H1 (cell line): Measurements from ENCODE around the gene KLF2. TPM values are rescaled to one million over a fixed set of nuclear protein-coding genes. Genes with fewer than 3 reads are reported as not detected.

Experiments
- CTCF ChIA-PET: fragments of 300-600 bp; sonication (Branson Sonifier 250); formaldehyde crosslinking; loops from one replicate; lab custom pipeline; 2021; ENCODE audit not compliant: partially characterized antibody; lab: Charles Lee
- POLR2A ChIA-PET: fragments of 300-600 bp; sonication (Branson Sonifier 250); formaldehyde crosslinking; loops from one replicate; lab custom pipeline; 2021; ENCODE audit warnings: inconsistent platforms; ENCODE audit not compliant: partially characterized antibody; lab: Charles Lee
- DNase-seq, 2 experiments: peaks; one replicate each; pipeline versions ENCODE4 v3.0.0 to v3.0.0-alpha.2; 2010 to 2022; ENCODE audit warnings: low spot score in 2 of 2, low read depth in 1 of 2, mixed read lengths in 1 of 2
- FAIRE-seq: peaks from 2 replicates; lab custom pipeline; 2011; peaks lifted over from hg19 to GRCh38; lab: Jason Lieb, UNC
- H2AFZ ChIP-seq: 2 replicates; pipeline ENCODE4 v1.8.1; 2012; ENCODE audit warnings: low read length, inconsistent platforms
- H2AK5ac ChIP-seq: 2 replicates; pipeline ENCODE4 v1.6.1; 2013; ENCODE audit warnings: low read depth, low read length
- H2BK120ac ChIP-seq: replicated peaks from 2 replicates; pipeline ENCODE3; 2013; ENCODE audit warnings: low read depth, low read length, inconsistent platforms
- H2BK12ac ChIP-seq: 2 replicates; pipeline ENCODE4 v1.6.1; 2013; ENCODE audit warnings: low read depth, low read length
- H2BK15ac ChIP-seq: 2 replicates; pipeline ENCODE4 v1.6.1; 2013; ENCODE audit warnings: low read length
- H2BK20ac ChIP-seq: 2 replicates; pipeline ENCODE4 v1.6.1; 2013; ENCODE audit warnings: low read length
- H2BK5ac ChIP-seq: 2 replicates; pipeline ENCODE4 v1.6.1; 2013; ENCODE audit warnings: low read depth, low read length
- H3K14ac ChIP-seq: 2 replicates; pipeline ENCODE4 v1.6.1; 2013; ENCODE audit warnings: inconsistent platforms; ENCODE audit not compliant: insufficient read length
- H3K18ac ChIP-seq: 2 replicates; pipeline ENCODE4 v1.6.1; 2013; ENCODE audit warnings: low read length; ENCODE audit errors: extremely low read depth
- H3K23ac ChIP-seq: 2 replicates; pipeline ENCODE4 v1.6.1; 2013; ENCODE audit warnings: inconsistent platforms; ENCODE audit not compliant: insufficient read length
- H3K23me2 ChIP-seq: 2 replicates; pipeline ENCODE4 v1.6.1; 2013; ENCODE audit warnings: low read depth, low read length
- H3K27ac ChIP-seq: 2 replicates; pipeline ENCODE4 v1.6.1; 2011; ENCODE audit warnings: low read depth, low read length, inconsistent platforms
- H3K27me3 ChIP-seq, 4 experiments: replicated peaks in 1 of 4; 1 replicate in 1 of 4; 2 replicates in 3 of 4; pipeline versions ENCODE4 v1.6.1 to v1.8.1; 2011 to 2013; ENCODE audit warnings: low read length in 3 of 4, mild to moderate bottlenecking in 3 of 4, inconsistent platforms in 2 of 4, mixed read lengths in 2 of 4, moderate library complexity in 1 of 4; ENCODE audit not compliant: control insufficient read depth in 3 of 4, insufficient read depth in 3 of 4; ENCODE audit errors: extremely low read depth in 1 of 4
- H3K36me3 ChIP-seq, 4 experiments: 2 replicates each; pipeline versions ENCODE4 v1.6.1 to v1.8.1; 2011 to 2013; ENCODE audit warnings: mild to moderate bottlenecking in 4 of 4, low read length in 3 of 4, moderate library complexity in 2 of 4, control low read depth in 1 of 4, inconsistent platforms in 1 of 4; ENCODE audit not compliant: insufficient read depth in 4 of 4, control insufficient read depth in 2 of 4
- H3K4ac ChIP-seq: replicated peaks from 2 replicates; pipeline ENCODE3; 2013; ENCODE audit warnings: low read length, low read depth, mixed read lengths, inconsistent platforms; ENCODE audit not compliant: insufficient read length
- H3K4me1 ChIP-seq, 4 experiments: replicated peaks in 1 of 4; 1 replicate in 1 of 4; 2 replicates in 3 of 4; pipeline versions ENCODE4 v1.6.1 to v1.8.1; 2011 to 2013; ENCODE audit warnings: low read length in 3 of 4, inconsistent platforms in 2 of 4, mixed read lengths in 1 of 4; ENCODE audit not compliant: insufficient read depth in 4 of 4, control insufficient read depth in 3 of 4
- H3K4me2 ChIP-seq, 2 experiments: 2 replicates each; pipeline versions ENCODE4 v1.6.1 to v1.8.1; 2011 to 2013; ENCODE audit warnings: low read depth in 2 of 2, low read length in 2 of 2, control low read depth in 1 of 2, inconsistent platforms in 1 of 2, mild to moderate bottlenecking in 1 of 2; ENCODE audit not compliant: insufficient read depth in 1 of 2
- H3K4me3 ChIP-seq, 4 experiments: fragments of 200-600, 300-600 bp in 1 of 4; sonication (generic), shearing (Covaris generic), sonication (Bioruptor Twin) in 1 of 4; 2 replicates each; pipeline versions ENCODE4 v1.5.1 to v1.8.1; 2011 to 2016; ENCODE audit warnings: low read length in 4 of 4, low read depth in 3 of 4, control low read depth in 2 of 4, inconsistent platforms in 2 of 4, mild to moderate bottlenecking in 2 of 4, mixed read lengths in 1 of 4, moderate library complexity in 1 of 4; ENCODE audit not compliant: insufficient read depth in 2 of 4; ENCODE audit errors: extremely low read depth in 1 of 4
- H3K56ac ChIP-seq: replicated peaks from 2 replicates; pipeline ENCODE3; 2013; ENCODE audit warnings: low read depth, mild to moderate bottlenecking, mixed read lengths, low read length, inconsistent platforms; ENCODE audit not compliant: insufficient read length
- H3K79me1 ChIP-seq: 2 replicates; pipeline ENCODE4 v1.6.1; 2013; ENCODE audit warnings: low read depth, low read length, control low read depth
- H3K79me2 ChIP-seq, 2 experiments: 2 replicates each; pipeline versions ENCODE4 v1.6.1 to v1.8.1; 2012 to 2013; ENCODE audit warnings: low read length in 2 of 2, mild to moderate bottlenecking in 2 of 2, inconsistent platforms in 1 of 2; ENCODE audit not compliant: insufficient read depth in 2 of 2, control insufficient read depth in 1 of 2
- H3K9ac ChIP-seq, 4 experiments: replicated peaks in 1 of 4; 1 replicate in 1 of 4; 2 replicates in 3 of 4; pipeline versions ENCODE4 v1.6.1 to v1.8.1; 2011 to 2013; ENCODE audit warnings: low read depth in 3 of 4, low read length in 3 of 4, control low read depth in 2 of 4, mild to moderate bottlenecking in 2 of 4, moderate library complexity in 2 of 4, inconsistent platforms in 1 of 4; ENCODE audit errors: extremely low read depth in 1 of 4
- H3K9me3 ChIP-seq, 2 experiments: 2 replicates each; pipeline versions ENCODE4 v1.6.1 to v1.8.1; 2012 to 2013; ENCODE audit warnings: mild to moderate bottlenecking in 2 of 2, moderate library complexity in 2 of 2, control low read depth in 1 of 2, inconsistent platforms in 1 of 2, low read depth in 1 of 2, low read length in 1 of 2, mixed read lengths in 1 of 2; ENCODE audit not compliant: insufficient read depth in 2 of 2
- H4K20me1 ChIP-seq, 2 experiments: replicated peaks in 1 of 2; 2 replicates each; pipeline versions ENCODE3 to v1.8.1; 2011 to 2013; ENCODE audit warnings: inconsistent platforms in 2 of 2, low read length in 2 of 2, mild to moderate bottlenecking in 1 of 2; ENCODE audit not compliant: insufficient read depth in 2 of 2, control insufficient read depth in 1 of 2
- H4K5ac ChIP-seq: 2 replicates; pipeline ENCODE4 v1.6.1; 2013; ENCODE audit warnings: low read length, low read depth, mixed read lengths, inconsistent platforms; ENCODE audit not compliant: insufficient read length
- H4K8ac ChIP-seq: 2 replicates; pipeline ENCODE4 v1.8.0; 2013; ENCODE audit warnings: mild to moderate bottlenecking, moderate library complexity, low read length, inconsistent platforms; ENCODE audit not compliant: insufficient read depth; ENCODE audit errors: extremely low read depth
- H4K91ac ChIP-seq: replicated peaks from 2 replicates; pipeline ENCODE3; 2013; ENCODE audit warnings: low read length, mixed read lengths, inconsistent platforms; ENCODE audit not compliant: insufficient read length
- CREB1 ChIP-seq: IDR thresholded peaks from 2 replicates; pipeline ENCODE4 v1.6.1; 2012; ENCODE audit warnings: inconsistent platforms
- WGBS, 2 experiments: shearing (Covaris generic) in 1 of 2; methylation state at CpG; one replicate each; pipeline versions ENCODE4 v1.1.6 to v1.1.7; 2013 to 2015; ENCODE audit warnings: low lambda C conversion rate in 2 of 2, mixed read lengths in 2 of 2, inconsistent platforms in 1 of 2, low coverage in 1 of 2, missing lambda C conversion rate in 1 of 2; ENCODE audit not compliant: insufficient replicate concordance in 2 of 2, insufficient coverage in 1 of 2, insufficient read length in 1 of 2; ENCODE audit errors: extremely low coverage in 1 of 2, missing lambda C conversion rate in 1 of 2; 5-methylcytosine and 5-hydroxymethylcytosine counted together
- polyA plus RNA-seq, 7 experiments: library from polyadenylated mRNA; depleted of rRNA in 3 of 7; stranded (reverse) in 5 of 7; unstranded in 2 of 7; fragments of >200 nt in 5 of 7; fragments of 200-250 nt in 2 of 7; gene quantifications; 1 replicate in 5 of 7; 2 replicates in 1 of 7; 4 replicates in 1 of 7; pipeline versions ENCODE4 v1.2.1 to v1.2.3, GENCODE V29; 2011 to 2013; ENCODE audit warnings: missing spikeins in 2 of 7, mixed read lengths in 2 of 7
- total RNA-seq: library from RNA; stranded (reverse); fragmentation: NEBNext Ultra II Directional; extraction: Animal tissue kit (Norgen Biotek cat#: 25700); gene quantifications from 2 replicates; pipeline ENCODE4 v1.2.1, GENCODE V29; 2021

Gene KLF2
- total and polyA plus RNA-seq, 2 of the 8 experiments (the other 6 are each of a cell fraction or from before 2014, with no cell fraction given), result 0.19 to 0.33 TPM

GRCh38 chr19:16343156-16343555 is 18.5 kb downstream of the KLF2 start:
- ChIA-PET CTCF (interaction anchor here (0.9 to 2.4 kb wide), 5 partner anchors 13 to 96 kb away, joined by 3 to 10 read pairs (median 4); no protein-coding TSS in a partner anchor), POLR2A (interaction anchor here (0.6 to 1.2 kb wide), 2 partner anchors 112 to 134 kb away, joined by 3 read pairs; no protein-coding TSS in a partner anchor)
- H3K56ac ChIP-seq, result no peak overlapping the region
- H3K9ac ChIP-seq, result no peak overlapping the region
- H3K27ac ChIP-seq, result no peak overlapping the region
- H3K14ac ChIP-seq, result no peak overlapping the region
- no peaks in the 10 kb centered on the region for H3K23me2 ChIP-seq
- no peak overlapping the region for H3K4me3 ChIP-seq
- FAIRE-seq (no peak), DNase-seq (no peak)
- 93% methylated on average over 7 of the region's 7 CpGs; no CpG with 5 or more reads in 1 of the 2 experiments for WGBS, 2 experiments
- no peak overlapping the region for H4K91ac ChIP-seq
- peaks cover 0 to 6% (median 4%) of the 10 kb centered on the region in 4 experiments; a peak in 4 of 7 replicates for H3K4me1 ChIP-seq
- H2BK120ac ChIP-seq, result no peak overlapping the region
- no peak overlapping the region for H2AFZ ChIP-seq
- no peak overlapping the region for H2AK5ac ChIP-seq
- no peak overlapping the region for H3K23ac ChIP-seq
- TF ChIP-seq CREB1, result no peak
- H4K8ac ChIP-seq, result no peak overlapping the region
- no peak overlapping the region for H2BK12ac ChIP-seq
- H2BK15ac ChIP-seq, result no peak overlapping the region
- no peak overlapping the region for H3K4me2 ChIP-seq
- no peak overlapping the region for H3K18ac ChIP-seq
- no peaks in the 10 kb centered on the region for H4K20me1 ChIP-seq
- H2BK5ac ChIP-seq, result no peak overlapping the region
- no peaks in the 10 kb centered on the region for H3K79me1 ChIP-seq
- H3K4ac ChIP-seq, result no peak overlapping the region
- no peak overlapping the region for H2BK20ac ChIP-seq
- no peaks in the 10 kb centered on the region for H3K9me3 ChIP-seq
- H3K36me3 ChIP-seq, result no peaks in the 10 kb centered on the region
- no peaks in the 10 kb centered on the region for H3K79me2 ChIP-seq
- H3K27me3 ChIP-seq, result no peaks in the 10 kb centered on the region; a peak in 2 of 7 replicates
- H4K5ac ChIP-seq, result no peak overlapping the region
